Lower leg skin (tissue), 4 donors: Measurements from ENCODE around the gene PRODH. TPM values are rescaled to one million over a fixed set of nuclear protein-coding genes. Genes with fewer than 3 reads are reported as not detected.
"Not testable (repeated sequence)": the region's sequence is repeated elsewhere in the genome, so short reads cannot be mapped to it uniquely, and the experiment has no call there.

Experiments used
- DNase-seq, 2 donors: peaks; one replicate each; pipeline ENCODE4 v3.0.0-alpha.2; 2019; ENCODE audit warnings: low spot score in 2 of 2
- H3K4me3 ChIP-seq: fragments of 200-600 bp; sonication (generic); 2 replicates; pipeline ENCODE4 v1.5.1; 2017; ENCODE audit warnings: mild to moderate bottlenecking, low read depth; ENCODE audit not compliant: poor library complexity, severe bottlenecking
- CTCF ChIP-seq, 3 donors: fragments of 450-650 bp; IDR thresholded peaks; one replicate each; pipeline ENCODE4 v1.5.1; 2016; ENCODE audit warnings: antibody characterized with exemption in 3 of 3, mild to moderate bottlenecking in 3 of 3, moderate library complexity in 2 of 3
- POLR2A ChIP-seq, 2 donors: fragments of 450-650 bp; IDR thresholded peaks; one replicate each; pipeline ENCODE4 v1.6.1; 2016 to 2017; ENCODE audit warnings: antibody characterized with exemption in 2 of 2, mild to moderate bottlenecking in 1 of 2, moderate library complexity in 1 of 2
- WGBS, 2 donors: methylation state at CpG; one replicate each; pipeline ENCODE4 v1.1.5; 2018; 5-methylcytosine and 5-hydroxymethylcytosine counted together
- intact Hi-C: fragments of 100-400 bp; cut with DNase I; formaldehyde crosslinking; loops from one replicate; pipeline ENCODE4 v1.15.0; 2023; ENCODE audit warnings: low total_unique reads
- total RNA-seq, 4 donors: library from RNA; depleted of rRNA; stranded (reverse); fragments of >200 nt; gene quantifications; one replicate each; pipeline ENCODE4 v1.1.0, GENCODE V29; 2016

Gene PRODH
- total RNA-seq, 4 donors from 2014 or later, result 22.6 to 109 (median 37.2) TPM

- no peak for DNase-seq
- TF ChIP-seq CTCF (IDR thresholded peaks at IDR 0.05) (no peak), POLR2A (IDR thresholded peaks at IDR 0.05) (no peak)
- WGBS, 2 donors, result no CpG with 5 or more reads among the region's 5 CpGs
- no peak overlapping the region for H3K4me3 ChIP-seq
- intact Hi-C loops, result no loop called here
These were observed 8.5 kb downstream of the PRODH start for GRCh38 chr22:18927573-18927972.

- DNase-seq, result no peak
- WGBS, 2 donors, result no CpG with 5 or more reads among the region's 4 CpGs
- TF ChIP-seq POLR2A (IDR thresholded peaks at IDR 0.05) (no peak), CTCF (IDR thresholded peaks at IDR 0.05) (no peak)
- intact Hi-C loops, result no loop called here
- H3K4me3 ChIP-seq, result no peak overlapping the region
These were observed 9.1 kb downstream of the PRODH start for GRCh38 chr22:18927020-18927419.

GRCh38 chr22:18925368-18926064 is 10.6 kb downstream of the PRODH start:
- WGBS, 2 donors, result no CpG with 5 or more reads among the region's 20 CpGs
- TF ChIP-seq POLR2A (IDR thresholded peaks at IDR 0.05) (no peak), CTCF (IDR thresholded peaks at IDR 0.05) (no peak)
- intact Hi-C loops, result no loop called here
- no peak overlapping the region for H3K4me3 ChIP-seq
- DNase-seq, result no peak

- H3K4me3 ChIP-seq, intact Hi-C loops, DNase-seq: not testable (repeated sequence)
- WGBS, 2 donors, result no CpG with 5 or more reads among the region's 12 CpGs
These were observed 15.7 kb downstream of the PRODH start for GRCh38 chr22:18920257-18920902.

- H3K4me3 ChIP-seq, intact Hi-C loops: not testable (repeated sequence)
- WGBS, 2 donors, result 0 to 21% methylated on average over 1 to 2 of the region's 3 CpGs
- peak in 1 of 2 donors; percentile 4 for DNase-seq
These were observed 18.3 kb downstream of the PRODH start for GRCh38 chr22:18917818-18918217.

GRCh38 chr22:18915550-18915949 is 20.5 kb downstream of the PRODH start:
- intact Hi-C loops, result not testable (repeated sequence)

GRCh38 chr22:18914558-18914957 is 21.5 kb downstream of the PRODH start:
- intact Hi-C loops, H3K4me3 ChIP-seq, DNase-seq: not testable (repeated sequence)
- no CpG with 5 or more reads among the region's 10 CpGs for WGBS, 2 donors

More at GRCh38 chr22:18915550-18915949, 20.5 kb downstream of the PRODH start:
- no CpG with 5 or more reads among the region's 9 CpGs for WGBS, 2 donors
- not testable (repeated sequence) for DNase-seq, H3K4me3 ChIP-seq

GRCh38 chr22:18912264-18912946 is 23.7 kb downstream of the PRODH start:
- H3K4me3 ChIP-seq, DNase-seq, intact Hi-C loops: not testable (repeated sequence)
- WGBS, 2 donors, result no CpG with 5 or more reads among the region's 10 CpGs

GRCh38 chr22:18911535-18911934 is 24.6 kb downstream of the PRODH start:
- intact Hi-C loops, DNase-seq, H3K4me3 ChIP-seq: not testable (repeated sequence)
- no CpG with 5 or more reads among the region's 2 CpGs for WGBS, 2 donors
